ENCODE results near the gene MORN5.

The MORN5 gene

GRCh38 chr9:122229485-122229837, 69.8 kb downstream of the MORN5 start:
- no peaks in the 10 kb centered on the region for H4K20me1 ChIP-seq (ENCODE audit: insufficient read depth)
- H3K4me3 ChIP-seq (IDR thresholded peaks at IDR 0.05; ENCODE audit: insufficient read depth, low read depth, low read length): no peak overlapping the region
- H3K9ac ChIP-seq: no peak overlapping the region
- H2AFZ ChIP-seq (ENCODE audit: low read depth): no peak overlapping the region
- no peaks in the 10 kb centered on the region for H3K27me3 ChIP-seq (ENCODE audit: insufficient read depth, low read depth)
- no peaks in the 10 kb centered on the region for H3K4me1 ChIP-seq (ENCODE audit: low read depth, poor library complexity, severe bottlenecking)
- H3K36me3 ChIP-seq (ENCODE audit: insufficient read depth): no peaks in the 10 kb centered on the region
- TF ChIP-seq, protein P1, sequence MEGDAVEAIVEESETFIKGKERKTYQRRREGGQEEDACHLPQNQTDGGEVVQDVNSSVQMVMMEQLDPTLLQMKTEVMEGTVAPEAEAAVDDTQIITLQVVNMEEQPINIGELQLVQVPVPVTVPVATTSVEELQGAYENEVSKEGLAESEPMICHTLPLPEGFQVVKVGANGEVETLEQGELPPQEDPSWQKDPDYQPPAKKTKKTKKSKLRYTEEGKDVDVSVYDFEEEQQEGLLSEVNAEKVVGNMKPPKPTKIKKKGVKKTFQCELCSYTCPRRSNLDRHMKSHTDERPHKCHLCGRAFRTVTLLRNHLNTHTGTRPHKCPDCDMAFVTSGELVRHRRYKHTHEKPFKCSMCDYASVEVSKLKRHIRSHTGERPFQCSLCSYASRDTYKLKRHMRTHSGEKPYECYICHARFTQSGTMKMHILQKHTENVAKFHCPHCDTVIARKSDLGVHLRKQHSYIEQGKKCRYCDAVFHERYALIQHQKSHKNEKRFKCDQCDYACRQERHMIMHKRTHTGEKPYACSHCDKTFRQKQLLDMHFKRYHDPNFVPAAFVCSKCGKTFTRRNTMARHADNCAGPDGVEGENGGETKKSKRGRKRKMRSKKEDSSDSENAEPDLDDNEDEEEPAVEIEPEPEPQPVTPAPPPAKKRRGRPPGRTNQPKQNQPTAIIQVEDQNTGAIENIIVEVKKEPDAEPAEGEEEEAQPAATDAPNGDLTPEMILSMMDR (conservative IDR thresholded peaks at IDR 0.05; ENCODE audit: low read depth, low read length): no peak
- H3K4me2 ChIP-seq: no peak overlapping the region
- H3K27ac ChIP-seq: no peak overlapping the region
- no peaks in the 10 kb centered on the region for H3K79me2 ChIP-seq (ENCODE audit: insufficient read depth, low read depth)

DNA sequence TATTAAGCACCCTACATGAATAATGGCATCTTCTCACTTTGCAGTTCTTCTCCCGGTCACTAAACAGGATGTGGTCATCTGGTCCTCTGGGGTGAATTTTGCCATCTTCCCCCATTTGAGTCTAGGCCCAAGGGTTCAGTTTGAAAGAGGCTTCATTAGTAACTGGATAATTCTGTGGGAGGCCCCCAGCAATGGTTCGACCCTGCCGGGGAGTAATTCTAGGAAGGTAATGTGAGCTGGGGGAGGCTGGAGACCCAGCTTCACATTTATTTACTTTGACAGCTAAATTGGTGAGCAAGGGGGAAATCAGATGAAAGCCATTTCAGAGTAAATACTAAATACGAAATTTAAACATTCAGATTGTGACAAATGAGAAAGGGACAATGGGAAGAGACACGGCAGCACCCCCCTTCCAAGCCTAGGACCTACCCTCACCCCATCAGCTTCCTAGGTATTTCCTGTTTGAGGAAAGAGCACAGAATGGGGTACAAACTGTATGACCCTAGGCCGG, 73.1 kb downstream of the MORN5 start:
- Histone ChIP-seq H3K4me1 (ENCODE audit: low read depth, poor library complexity, severe bottlenecking) (no peaks in the 10 kb centered on the region), H2AFZ (ENCODE audit: low read depth) (no peak overlapping the region), H4K20me1 (ENCODE audit: insufficient read depth) (no peaks in the 10 kb centered on the region), H3K9ac (no peak overlapping the region), H3K4me3 (IDR thresholded peaks at IDR 0.05; ENCODE audit: insufficient read depth, low read depth, low read length) (no peak overlapping the region), H3K79me2 (ENCODE audit: insufficient read depth, low read depth) (no peaks in the 10 kb centered on the region), H3K27me3 (ENCODE audit: insufficient read depth, low read depth) (no peaks in the 10 kb centered on the region), H3K36me3 (ENCODE audit: insufficient read depth) (no peaks in the 10 kb centered on the region), H3K4me2 (no peak overlapping the region), H3K27ac (no peak overlapping the region)
- TF ChIP-seq, protein P1 (conservative IDR thresholded peaks at IDR 0.05; ENCODE audit: low read depth, low read length): no peak

DNA sequence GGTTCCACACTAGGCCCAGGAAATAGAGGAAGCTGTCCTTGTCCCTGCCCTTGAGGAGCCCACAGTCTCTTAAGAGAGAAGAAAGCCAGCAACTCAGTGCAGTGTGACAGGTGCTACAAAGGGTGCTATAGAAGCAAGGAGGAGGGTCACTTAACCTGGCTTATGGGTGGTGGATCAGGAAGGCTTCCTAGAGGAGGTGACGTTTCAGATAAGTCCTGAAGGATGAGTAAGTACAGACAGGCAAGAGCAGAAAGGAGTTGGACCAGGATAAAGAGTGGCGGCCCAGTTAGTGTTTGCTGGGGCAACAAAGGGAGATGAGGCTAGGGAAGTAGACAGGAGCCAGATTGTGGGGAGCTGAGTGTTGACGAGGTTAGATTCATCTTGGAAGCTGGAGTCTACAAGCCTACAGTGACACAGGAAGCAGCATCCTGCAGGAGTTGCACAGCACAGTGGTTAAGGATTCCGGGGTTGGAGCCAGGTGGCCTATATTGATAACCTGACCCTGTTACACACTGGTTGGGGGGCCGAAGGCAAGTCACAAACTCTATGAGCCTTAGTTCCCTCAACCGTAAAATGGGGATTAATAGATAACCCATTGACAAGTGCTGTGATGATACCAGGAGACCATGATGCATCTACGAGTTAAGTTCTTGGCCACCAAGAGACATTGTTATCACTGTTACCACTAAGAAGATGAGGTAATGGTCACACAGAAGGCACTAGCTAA, 74.5 kb downstream of the MORN5 start:
- Histone ChIP-seq H3K79me2 (ENCODE audit: insufficient read depth, low read depth) (no peaks in the 10 kb centered on the region), H3K27ac (no peak overlapping the region), H3K4me1 (ENCODE audit: low read depth, poor library complexity, severe bottlenecking) (no peaks in the 10 kb centered on the region), H3K9ac (no peak overlapping the region), H4K20me1 (ENCODE audit: insufficient read depth) (no peaks in the 10 kb centered on the region), H3K27me3 (ENCODE audit: insufficient read depth, low read depth) (no peaks in the 10 kb centered on the region), H3K4me2 (no peak overlapping the region), H3K4me3 (IDR thresholded peaks at IDR 0.05; ENCODE audit: insufficient read depth, low read depth, low read length) (no peak overlapping the region), H2AFZ (ENCODE audit: low read depth) (no peak overlapping the region), H3K36me3 (ENCODE audit: insufficient read depth) (no peaks in the 10 kb centered on the region)
- TF ChIP-seq, protein P1 (conservative IDR thresholded peaks at IDR 0.05; ENCODE audit: low read depth, low read length): no peak

DNA sequence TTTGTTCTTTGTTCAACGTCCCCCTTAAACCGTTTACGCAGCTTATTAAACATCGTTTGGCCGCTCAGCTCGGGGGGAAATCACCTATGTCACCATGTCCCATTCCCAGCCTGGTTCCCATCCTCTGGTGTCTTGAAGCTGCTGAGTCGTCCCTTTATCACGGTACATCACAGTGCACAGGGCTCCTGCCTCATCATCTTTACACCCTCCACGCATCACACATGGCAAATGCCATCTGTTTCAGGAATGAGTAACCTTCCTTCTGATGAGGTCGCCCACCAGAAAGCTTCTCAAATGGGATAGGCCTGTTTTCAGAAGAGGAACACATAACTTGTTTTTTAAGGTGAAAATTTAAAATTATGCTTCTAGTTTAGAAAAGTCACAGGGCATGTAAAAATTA, 77.0 kb downstream of the MORN5 start:
- Histone ChIP-seq H3K4me3 (IDR thresholded peaks at IDR 0.05; ENCODE audit: insufficient read depth, low read depth, low read length) (no peak overlapping the region), H3K4me1 (ENCODE audit: low read depth, poor library complexity, severe bottlenecking) (no peaks in the 10 kb centered on the region), H3K27ac (no peak overlapping the region), H4K20me1 (ENCODE audit: insufficient read depth) (no peaks in the 10 kb centered on the region), H2AFZ (ENCODE audit: low read depth) (no peak overlapping the region), H3K27me3 (ENCODE audit: insufficient read depth, low read depth) (no peaks in the 10 kb centered on the region), H3K36me3 (ENCODE audit: insufficient read depth) (no peaks in the 10 kb centered on the region), H3K79me2 (ENCODE audit: insufficient read depth, low read depth) (no peaks in the 10 kb centered on the region), H3K9ac (no peak overlapping the region), H3K4me2 (no peak overlapping the region)
- TF ChIP-seq, protein P1 (conservative IDR thresholded peaks at IDR 0.05; ENCODE audit: low read depth, low read length): no peak

All from KMS-11 (cell line).